ENCODE results near the gene CENPP.

CENPP gene

GRCh38 chr9:92455217-92455616, 129.5 kb downstream of the CENPP start:
- TF ChIP-seq, protein P1, sequence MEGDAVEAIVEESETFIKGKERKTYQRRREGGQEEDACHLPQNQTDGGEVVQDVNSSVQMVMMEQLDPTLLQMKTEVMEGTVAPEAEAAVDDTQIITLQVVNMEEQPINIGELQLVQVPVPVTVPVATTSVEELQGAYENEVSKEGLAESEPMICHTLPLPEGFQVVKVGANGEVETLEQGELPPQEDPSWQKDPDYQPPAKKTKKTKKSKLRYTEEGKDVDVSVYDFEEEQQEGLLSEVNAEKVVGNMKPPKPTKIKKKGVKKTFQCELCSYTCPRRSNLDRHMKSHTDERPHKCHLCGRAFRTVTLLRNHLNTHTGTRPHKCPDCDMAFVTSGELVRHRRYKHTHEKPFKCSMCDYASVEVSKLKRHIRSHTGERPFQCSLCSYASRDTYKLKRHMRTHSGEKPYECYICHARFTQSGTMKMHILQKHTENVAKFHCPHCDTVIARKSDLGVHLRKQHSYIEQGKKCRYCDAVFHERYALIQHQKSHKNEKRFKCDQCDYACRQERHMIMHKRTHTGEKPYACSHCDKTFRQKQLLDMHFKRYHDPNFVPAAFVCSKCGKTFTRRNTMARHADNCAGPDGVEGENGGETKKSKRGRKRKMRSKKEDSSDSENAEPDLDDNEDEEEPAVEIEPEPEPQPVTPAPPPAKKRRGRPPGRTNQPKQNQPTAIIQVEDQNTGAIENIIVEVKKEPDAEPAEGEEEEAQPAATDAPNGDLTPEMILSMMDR (IDR thresholded peaks at IDR 0.05): no peak; the same call in 1 of the 2 replicates

DNA sequence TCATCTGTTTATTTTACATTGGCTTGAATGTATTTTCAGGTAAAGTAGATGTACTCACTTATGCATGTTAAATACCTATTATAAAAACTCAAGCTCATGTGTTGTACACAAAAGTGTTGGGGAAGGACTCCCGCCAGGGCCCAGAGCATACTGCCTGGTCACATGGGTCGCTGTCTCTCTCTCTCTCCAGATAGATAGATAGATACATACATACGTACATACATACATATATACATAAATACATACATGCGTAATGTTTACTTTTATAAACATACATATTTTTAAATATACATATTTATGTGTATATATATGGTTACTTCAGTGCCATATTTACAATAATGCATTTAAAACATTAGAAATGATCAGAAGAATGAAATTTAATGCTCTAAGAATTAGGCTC, 131.8 kb downstream of the CENPP start:
- TF ChIP-seq, protein P1 (IDR thresholded peaks at IDR 0.05): no peak

GRCh38 chr9:92463387-92463786, 137.6 kb downstream of the CENPP start:
- TF ChIP-seq, protein P1 (IDR thresholded peaks at IDR 0.05): no peak

- TF ChIP-seq, protein P1 (IDR thresholded peaks at IDR 0.05): no peak
Observed at GRCh38 chr9:92463984-92464383, 138.2 kb downstream of the CENPP start.

GRCh38 chr9:92467041-92467440, 141.3 kb downstream of the CENPP start:
- TF ChIP-seq, protein P1 (IDR thresholded peaks at IDR 0.05): no peak

- TF ChIP-seq, protein P1 (IDR thresholded peaks at IDR 0.05): no peak
Observed at GRCh38 chr9:92467511-92467910, 141.8 kb downstream of the CENPP start.

- TF ChIP-seq, protein P1 (IDR thresholded peaks at IDR 0.05): no peak
Observed at GRCh38 chr9:92468206-92468605, 142.5 kb downstream of the CENPP start.

GRCh38 chr9:92474587-92474986, 148.8 kb downstream of the CENPP start:
- TF ChIP-seq, protein P1 (IDR thresholded peaks at IDR 0.05): no peak
